Right hindlimb (tissue), 1 donor: ENCODE results near the gene GMDS.

ENCODE experiments used
- DNase-seq: peaks from one replicate; pipeline ENCODE4 v3.0.0-alpha.2; 2018

Gene GMDS

GRCh38 chr6:2086326-2086965, 159.0 kb downstream of the GMDS start:
- DNase-seq, result peak; percentile 35

- no peak for DNase-seq
Observed at GRCh38 chr6:2085657-2086056, 159.7 kb downstream of the GMDS start.

- no peak for DNase-seq
Observed at GRCh38 chr6:2081155-2082138, 164.0 kb downstream of the GMDS start.

- DNase-seq, result no peak
Observed at GRCh38 chr6:2078888-2079287, 166.5 kb downstream of the GMDS start.

DNA sequence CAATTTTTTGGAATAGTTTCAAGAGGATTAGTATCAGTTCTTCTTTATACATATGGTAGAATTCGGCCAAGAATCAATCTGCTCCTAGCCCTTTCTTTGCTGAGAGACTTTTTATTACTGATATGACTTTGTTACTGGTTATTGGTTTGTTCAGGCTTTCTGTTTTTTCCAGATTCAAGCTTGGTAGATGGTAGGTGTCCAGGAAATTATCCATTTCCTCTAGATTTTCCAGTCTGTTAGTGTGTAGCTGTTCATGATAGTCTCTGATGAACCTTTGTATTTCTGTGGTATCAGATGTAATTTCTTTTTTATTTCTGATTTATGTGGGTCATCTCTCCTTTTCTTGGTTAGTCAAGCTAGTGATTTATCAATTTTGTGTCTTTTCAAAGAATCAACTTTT, 167.6 kb downstream of the GMDS start:
- no peak for DNase-seq

- no peak for DNase-seq
Observed at GRCh38 chr6:2073476-2073875, 171.9 kb downstream of the GMDS start.

GRCh38 chr6:2072453-2072852, 173.0 kb downstream of the GMDS start:
- no peak for DNase-seq

- DNase-seq, result no peak
Observed at GRCh38 chr6:2063547-2063946, 181.9 kb downstream of the GMDS start.

DNA sequence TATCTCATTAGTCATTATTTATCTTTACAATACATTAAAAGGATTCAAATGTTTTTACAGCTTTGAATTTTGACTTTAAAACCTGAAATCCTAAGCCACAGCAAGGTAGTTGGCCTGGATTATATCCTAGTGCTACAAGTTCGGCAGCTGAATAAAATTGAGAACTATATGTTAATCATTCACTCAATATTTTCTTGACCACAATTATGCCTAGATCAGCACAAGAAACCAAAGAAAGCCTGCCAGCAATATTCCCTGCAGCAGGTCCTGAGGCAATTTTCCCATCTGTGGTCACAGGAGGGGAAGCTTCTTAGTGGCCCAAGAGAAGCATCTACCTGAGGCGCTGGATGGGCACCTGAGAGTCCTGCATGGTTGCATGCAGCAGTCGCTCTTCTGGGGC, 183.5 kb downstream of the GMDS start:
- DNase-seq, result no peak

- DNase-seq, result no peak
Observed at GRCh38 chr6:2055911-2056310, 189.5 kb downstream of the GMDS start.

DNA sequence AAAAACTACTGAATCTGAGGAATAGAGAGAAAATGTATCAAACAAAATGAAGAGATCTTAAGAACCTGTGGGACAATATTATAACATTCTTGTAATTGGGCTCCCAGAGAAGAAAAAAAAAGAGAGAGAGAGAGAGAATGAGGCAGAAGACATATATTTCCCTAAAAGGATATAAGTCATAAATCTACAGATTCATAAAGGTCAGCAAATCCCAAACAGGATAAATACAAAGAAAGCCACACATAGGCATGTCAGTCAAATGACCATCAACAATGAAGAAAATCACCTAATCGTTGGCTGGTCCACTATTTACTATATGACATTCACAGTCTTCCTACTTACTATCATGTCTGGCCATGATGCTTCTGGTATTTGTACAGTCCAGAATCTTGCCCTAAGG, 190.3 kb downstream of the GMDS start:
- no peak for DNase-seq

DNA sequence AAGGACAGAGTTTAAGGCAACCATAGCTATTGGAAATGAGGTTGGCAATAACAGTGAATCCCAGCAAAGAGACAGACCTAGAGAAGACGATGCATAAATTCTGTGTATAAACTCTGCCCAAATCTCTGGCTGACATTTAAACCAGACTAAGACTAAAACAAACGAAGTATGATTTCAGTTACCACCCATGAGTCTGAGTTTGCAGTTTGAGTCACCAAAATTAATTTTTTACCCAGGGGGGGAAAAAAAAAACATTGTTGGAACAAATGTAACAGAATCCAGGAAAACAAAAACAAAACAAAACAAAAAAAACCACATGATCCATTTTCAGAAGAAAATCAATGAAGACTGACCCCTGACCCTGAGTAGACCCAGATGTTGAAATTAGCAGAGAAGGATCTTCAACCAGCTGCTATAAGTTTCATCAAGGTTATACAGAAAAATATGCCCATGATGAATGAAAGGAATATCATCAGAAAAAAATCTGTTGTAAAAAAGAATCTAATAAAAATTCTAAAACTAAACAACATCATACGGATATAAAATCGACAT, 190.8 kb downstream of the GMDS start:
- no peak for DNase-seq

DNA sequence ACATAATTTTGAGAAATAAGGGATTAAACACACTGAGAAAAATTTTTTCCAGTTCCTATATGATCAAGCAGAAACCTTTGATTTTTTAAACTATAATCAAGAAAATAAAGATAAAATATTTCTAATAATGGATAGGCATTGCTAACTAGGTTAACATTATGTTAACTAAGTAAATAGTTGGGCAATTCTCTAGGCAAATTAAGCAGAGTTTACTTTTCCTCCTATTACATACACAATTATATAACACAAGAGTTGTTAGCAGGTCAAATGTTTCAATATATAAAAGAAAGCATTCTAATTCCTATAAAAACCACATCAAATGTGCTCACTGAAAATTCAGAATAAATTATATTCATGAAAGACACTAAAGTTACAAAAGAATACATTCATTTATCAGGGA, 191.7 kb downstream of the GMDS start:
- no peak for DNase-seq

DNA sequence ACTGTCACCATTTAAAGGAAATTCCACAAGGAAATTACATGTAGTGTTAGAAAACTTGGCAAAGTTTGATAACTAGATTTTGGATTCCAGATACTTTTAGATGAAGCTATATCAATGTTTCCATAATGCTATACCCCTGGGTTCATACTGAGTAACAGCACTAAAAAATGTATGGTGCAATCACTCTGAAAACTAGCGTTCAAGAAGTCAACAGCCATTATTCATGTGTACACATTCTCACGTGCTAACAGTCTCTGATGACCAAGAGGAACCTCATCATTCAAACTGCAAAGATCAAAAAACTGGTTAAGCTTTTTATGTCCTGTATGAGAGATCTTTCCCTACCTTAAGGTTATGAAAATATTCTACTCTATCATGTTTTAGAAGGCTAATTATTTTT, 197.6 kb downstream of the GMDS start:
- DNase-seq, result no peak

DNA sequence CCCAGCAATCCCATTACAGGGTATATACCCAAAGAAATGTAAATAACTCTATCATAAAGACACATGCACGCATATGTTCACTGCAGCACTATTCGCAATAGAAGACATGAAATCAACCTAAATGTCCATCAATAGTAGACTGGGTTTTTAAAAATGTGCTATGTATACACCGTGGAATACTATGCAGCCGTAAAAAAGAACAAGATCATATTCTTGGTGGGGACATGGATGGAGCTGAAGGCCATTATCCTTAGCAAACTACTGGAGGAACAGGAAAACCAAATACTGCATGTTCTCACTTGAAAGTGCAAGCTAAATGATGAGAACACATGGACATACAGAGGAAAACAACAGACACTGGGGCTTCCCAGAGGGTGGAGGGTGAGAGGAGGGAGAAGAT, 201.2 kb downstream of the GMDS start:
- no peak for DNase-seq

DNA sequence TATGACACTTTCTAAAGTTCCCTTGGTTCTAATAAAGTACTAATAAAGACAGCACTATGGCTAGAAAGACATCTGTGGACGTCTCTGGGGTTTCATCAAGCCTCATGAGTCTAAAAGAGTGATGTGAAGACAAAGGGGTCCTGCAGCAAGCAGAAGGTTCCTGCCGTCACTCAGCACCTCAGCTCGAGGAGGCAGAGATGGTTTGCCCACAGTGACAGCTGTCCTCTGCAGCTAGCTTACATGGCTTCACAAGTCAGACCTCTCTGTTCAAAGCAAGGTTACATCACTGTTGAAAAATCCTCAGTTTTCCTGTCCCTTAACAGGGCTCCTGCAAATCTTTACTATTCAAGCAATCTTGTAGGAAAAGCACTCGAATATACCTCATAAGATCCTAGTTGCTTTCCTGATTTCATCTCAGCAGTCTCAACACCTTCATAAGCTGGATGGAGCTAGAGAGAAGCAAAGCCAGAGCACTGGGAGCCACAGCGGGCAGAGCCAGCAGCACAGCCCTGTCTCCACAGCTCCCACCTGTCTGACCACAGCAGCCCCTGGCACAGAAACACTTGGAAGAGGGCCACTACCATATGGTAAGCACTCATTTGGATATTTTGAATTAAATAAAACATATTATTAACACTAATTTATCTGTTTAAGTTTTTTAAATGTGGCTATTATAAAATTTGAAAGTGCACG, 202.3 kb downstream of the GMDS start:
- DNase-seq, result no peak

GRCh38 chr6:2038092-2038491, 207.3 kb downstream of the GMDS start:
- no peak for DNase-seq

GRCh38 chr6:2037237-2037926, 208.0 kb downstream of the GMDS start:
- DNase-seq, result peak; percentile 28

DNA sequence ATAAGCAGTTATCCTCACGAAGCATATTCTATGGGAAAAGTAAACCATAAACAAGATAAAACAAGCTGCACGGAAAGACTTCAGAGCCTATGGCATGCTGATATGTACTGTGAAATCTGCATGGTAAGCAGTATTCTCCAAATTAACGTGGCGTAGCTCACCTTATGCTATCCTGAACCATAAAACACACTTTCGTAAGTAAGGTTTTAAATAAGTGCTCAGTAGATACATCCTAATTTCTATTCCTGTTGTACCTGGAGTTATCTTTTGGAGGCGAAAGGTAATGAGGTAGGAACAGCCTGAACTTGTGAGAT, 208.7 kb downstream of the GMDS start:
- no peak for DNase-seq

- no peak for DNase-seq
Observed at GRCh38 chr6:2035826-2036709, 209.3 kb downstream of the GMDS start.

DNA sequence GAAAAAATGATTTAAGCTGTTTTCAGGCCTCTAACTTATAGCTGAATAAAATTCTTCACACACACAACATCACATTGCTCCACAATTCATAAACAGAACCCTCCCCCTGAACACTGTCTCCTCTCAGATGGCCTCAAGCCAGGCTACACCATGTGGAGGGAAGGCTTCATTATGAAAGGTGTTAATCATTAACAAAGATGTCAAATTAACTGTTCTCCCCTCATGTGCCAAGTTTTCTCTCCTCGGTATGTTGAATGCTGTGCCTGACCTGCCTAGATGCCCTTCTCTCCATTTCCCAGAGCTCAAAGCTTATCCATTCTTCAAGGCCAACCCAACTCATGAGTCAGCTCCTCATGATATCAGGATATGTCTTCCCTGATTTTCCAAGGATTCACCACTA, 210.4 kb downstream of the GMDS start:
- DNase-seq, result no peak

DNA sequence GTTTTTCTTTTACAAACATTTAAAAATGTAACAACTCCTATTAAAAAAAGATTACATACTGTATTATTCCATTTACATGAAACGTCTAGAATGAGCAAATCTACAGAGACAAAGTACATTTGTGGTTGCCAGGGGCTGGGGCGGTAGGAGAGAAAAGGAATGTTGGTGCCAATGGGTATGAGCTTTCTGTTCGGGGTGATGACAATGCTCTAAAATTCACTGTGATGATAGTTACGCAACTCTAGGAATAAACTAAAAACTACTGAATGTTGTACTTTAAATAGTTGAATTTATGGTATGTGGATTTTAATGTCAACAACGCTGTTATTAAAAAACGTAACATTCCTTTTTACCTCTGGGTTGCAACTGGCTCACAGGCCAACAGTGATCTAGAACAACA, 211.1 kb downstream of the GMDS start:
- no peak for DNase-seq
